IPS-NIHi7 (cell line): ENCODE results near the gene FBXO28.
A peak's percentile ranks its signal among the peaks of the same experiment; 100 is the strongest.

Experiments used
- DNase-seq: peaks from one replicate; pipeline ENCODE4 v3.0.0; 2012; ENCODE audit warnings: mixed read lengths; ENCODE audit errors: extremely low spot score

Gene FBXO28

DNA sequence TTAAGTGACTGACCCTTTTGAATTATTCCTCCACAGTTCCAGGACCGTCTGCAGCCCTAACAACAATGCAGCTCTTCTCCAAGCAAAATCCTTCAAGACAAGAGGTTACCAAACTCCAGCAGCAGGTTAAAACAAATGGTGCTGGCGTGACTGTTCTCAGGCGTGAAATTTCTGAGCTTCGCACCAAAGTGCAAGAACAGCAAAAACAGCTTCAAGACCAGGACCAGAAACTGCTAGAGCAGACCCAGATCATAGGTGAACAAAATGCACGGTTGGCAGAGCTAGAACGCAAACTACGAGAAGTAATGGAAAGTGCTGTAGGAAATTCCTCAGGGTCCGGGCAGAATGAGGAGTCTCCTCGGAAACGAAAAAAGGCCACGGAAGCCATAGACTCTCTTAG lies 43.4 kb downstream of the FBXO28 start:
- DNase-seq, result no peak

- DNase-seq, result no peak
Measured at GRCh38 chr1:224159541-224159940, 45.6 kb downstream of the FBXO28 start.

DNA sequence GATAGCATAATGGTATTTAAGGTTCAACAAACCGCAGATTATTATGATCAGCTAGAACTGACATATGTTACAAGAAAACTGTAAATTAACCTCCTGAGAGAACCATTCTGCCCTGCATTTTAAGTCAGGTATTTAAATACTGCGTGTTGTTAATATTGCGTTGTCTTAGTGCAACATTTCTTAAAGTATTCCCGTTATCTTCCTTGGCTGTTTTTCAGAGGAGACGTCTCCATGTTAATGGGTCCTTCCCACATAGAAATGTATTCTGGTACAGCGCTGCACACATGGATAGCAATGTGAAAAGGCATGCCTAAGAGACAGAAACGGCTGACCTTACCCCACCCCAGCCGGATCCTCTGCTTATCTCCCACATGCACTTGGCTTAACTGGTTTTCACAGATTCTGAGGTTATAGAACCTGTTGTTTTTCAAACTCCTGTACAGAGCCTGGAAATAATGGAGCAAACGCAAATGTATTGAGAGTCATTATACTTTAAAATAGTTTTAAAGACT lies 46.3 kb downstream of the FBXO28 start:
- no peak for DNase-seq

DNA sequence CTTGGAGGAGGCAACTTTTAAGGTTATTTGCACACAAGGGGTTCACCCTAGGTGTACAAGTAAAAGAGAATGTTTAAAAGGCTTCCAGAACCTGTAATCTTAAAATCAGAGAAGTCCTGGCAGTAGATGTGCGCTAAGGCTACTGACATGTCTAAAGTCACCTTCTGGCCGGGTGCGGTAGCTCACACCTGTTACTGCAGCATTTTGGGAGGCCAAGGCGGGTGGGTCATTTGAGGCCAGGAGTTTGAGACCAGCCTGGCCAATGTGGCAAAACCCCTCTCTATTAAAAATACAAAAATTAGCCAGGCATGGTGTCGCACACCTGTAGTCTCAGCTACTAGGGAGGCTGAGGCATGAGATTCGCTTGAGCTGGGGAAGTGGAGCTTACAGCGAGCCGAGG lies 48.9 kb downstream of the FBXO28 start:
- no peak for DNase-seq

GRCh38 chr1:224163311-224163710 lies 49.4 kb downstream of the FBXO28 start:
- no peak for DNase-seq

DNA sequence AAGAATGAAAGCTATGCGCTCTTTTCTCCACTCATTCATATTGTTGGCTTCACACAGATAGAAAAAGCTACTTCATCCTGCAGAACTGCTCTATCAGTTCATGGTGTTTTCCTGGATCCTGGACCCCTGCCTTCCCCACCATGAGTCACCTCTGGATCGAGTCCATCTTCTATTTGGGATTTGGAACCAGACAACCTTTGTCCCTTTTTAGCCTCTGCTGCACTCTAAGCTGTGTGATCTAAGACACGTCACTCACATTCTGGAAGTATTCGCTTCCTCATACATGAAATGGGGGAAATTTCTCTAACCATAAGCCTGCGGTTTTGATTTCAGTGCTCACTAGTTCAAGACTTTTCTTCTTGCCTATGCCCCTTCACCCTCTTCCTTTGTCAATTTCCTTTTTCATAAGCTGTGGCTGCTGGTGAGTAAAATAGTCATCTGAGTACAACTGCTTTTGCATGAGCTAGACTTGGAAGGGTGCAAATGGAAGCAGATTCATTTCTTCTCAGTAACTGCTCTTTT lies 55.0 kb downstream of the FBXO28 start:
- no peak for DNase-seq

DNA sequence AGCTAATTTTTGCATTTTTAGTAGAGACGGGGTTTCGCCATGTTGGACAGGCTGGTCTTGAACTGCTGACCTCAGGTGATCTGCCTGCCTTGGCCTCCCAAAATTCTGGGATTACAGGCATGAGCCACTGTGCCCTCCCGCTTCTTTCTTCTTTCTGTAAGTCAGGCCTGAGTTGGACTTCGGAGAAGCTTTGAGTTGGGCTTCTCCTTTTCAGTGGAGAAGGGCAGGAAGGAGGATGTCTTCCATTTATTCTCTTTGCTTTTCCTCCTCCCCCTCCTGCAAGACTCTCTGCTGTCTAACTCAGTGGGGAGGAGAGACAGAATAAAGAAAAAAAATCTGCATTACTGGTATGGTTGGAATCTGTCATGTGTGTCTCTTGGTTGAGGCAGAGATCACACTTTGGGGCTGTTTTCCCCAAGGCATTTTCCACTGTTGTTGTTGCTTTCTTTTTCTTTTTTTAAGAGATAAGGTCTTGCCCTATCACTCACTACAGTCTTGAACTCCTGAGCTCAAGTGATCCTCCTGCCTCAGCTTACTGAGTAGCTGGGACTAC lies 55.9 kb downstream of the FBXO28 start:
- no peak for DNase-seq

DNA sequence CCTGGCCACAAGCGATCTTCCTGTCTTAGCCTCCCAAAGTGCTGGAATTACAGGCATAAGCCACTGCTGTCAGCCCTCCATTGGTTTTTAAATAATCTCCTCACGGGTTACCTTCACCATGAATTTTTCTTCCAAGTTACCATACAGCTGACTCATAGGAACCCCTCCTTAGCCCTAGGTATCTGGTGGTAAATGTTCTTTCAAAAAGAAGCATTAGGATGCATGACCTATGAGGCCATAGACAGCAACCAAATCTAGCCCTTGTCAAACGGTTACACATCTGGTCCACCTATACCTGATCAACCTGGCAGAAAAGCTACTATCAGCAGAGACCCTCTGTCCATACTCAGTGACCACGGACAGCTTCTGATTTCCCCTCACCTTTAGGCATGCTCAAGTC lies 56.4 kb downstream of the FBXO28 start:
- DNase-seq, result no peak

DNA sequence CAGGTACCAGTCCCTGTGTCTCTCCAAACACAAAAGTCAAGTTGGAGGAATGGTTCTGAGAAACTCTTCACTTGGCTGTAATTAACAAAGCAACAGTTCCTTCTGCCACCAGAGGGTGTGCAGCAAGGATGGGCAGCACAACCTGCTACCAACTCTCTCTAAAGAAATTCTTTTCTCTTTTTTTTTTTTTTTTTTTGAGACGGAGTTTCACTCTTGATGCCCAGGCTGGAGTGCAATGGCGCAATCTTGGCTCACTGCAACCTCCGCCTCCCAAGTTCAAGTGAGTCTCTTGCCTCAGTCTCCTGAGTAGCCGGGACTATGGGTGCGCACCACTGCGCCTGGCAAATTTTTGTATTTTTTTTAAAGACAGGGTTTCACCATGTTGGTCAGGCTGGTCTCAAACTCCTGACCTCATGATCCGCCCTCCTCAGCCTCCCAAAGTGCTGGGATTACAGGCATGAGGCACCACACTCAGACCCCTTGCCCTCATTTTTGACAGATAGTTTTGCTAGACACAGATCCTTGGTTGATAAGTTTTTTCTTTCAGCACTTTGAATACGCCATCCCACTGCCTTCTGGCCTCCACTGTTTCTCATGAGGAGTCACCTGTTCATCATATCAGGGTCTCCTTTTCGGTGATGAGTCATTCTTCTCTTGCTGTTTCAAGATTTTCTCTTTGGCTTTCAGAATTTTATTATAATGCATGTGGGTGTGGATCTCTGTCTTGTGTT lies 57.0 kb downstream of the FBXO28 start:
- DNase-seq, result peak; percentile 38

GRCh38 chr1:224172229-224172628 lies 58.3 kb downstream of the FBXO28 start:
- no peak for DNase-seq

DNA sequence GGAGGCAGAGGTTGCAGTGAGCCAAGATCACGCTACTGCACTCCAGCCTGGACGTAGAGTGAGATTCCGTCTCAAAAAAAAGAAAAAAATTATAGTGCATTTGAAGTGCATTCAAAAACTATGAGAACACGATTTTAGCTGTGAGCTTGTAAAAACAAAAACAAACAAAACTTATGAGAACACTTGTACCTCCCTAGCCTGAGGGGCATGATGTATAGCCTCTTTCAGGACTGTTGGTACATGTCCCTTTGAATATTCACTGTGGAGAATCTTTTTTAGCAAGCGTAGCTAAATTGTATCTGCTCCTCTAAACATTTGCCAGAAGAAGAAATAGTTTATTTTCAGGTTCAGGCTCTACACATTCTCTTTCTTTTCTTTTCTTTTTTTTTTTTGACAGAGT lies 59.6 kb downstream of the FBXO28 start:
- no peak for DNase-seq

DNA sequence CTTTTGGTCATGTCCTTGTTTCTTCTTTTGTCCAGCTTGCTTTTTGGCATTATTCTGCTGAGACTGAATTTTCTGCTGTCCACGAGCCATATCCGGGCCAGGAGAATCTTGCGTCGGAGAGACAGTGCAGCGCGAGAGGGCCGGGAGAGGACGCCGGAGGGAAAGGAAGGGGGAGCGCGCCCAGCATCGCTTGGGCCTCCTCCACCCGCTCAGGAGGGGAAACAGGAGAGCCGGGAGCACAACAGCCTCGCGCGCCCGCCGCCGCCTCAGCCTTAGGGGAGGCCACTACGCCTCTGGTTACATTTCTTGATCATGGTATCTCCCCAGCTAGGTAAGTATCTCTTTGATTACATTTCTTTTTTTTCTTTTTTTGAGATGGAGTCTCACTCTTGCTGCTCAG lies 61.7 kb downstream of the FBXO28 start:
- no peak for DNase-seq

GRCh38 chr1:224177356-224177999 lies 63.6 kb downstream of the FBXO28 start:
- DNase-seq, result no peak

DNA sequence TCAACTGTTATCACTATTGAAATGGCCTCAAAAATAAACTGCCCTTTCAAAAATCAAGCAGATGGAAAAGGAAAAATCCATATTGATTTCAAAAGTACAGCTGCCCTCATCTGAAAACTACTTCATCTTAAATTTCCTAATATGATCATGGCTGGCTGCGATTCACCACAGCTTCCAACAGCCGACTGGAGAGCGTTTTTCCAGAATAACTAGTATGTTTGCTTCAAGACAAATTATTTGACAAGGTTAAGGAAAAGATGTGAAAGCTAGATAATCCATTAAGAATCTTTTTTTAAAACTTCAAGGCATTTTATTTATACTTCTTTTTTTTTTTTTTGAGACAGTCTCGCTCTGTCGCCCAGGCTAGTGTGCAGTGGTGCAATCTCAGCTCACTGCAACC lies 65.0 kb downstream of the FBXO28 start:
- no peak for DNase-seq

DNA sequence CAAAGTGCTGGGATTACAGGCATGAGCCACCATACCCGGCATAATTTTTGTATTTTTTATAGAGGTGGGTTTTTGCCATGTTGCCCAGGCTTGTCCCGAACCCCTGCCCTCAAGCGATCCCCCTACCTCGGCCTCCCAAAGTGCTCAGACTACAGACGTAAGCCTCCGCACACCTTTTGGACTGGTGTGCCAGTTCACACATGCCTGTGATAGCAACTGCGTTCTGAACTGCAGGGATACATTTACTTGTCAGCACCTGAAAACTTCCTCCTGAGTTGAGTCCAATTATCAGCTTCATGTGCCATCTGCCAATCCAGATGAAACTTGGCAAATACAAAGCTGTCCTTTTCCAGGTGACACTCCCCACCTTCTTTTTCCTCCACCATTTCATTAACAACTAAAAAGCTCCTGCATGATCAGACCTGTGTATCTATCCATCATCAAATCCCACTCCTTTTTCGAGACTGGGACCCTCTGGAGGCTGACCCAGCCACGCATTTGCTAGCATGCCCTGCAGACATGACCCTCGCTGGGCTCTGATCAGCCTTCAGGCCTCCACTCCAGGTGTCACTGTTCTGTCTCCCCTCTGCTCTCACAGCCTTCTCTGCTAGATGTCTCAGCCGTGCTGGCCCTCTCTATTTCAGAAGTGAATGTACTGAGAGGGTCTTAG lies 67.0 kb downstream of the FBXO28 start:
- no peak for DNase-seq

DNA sequence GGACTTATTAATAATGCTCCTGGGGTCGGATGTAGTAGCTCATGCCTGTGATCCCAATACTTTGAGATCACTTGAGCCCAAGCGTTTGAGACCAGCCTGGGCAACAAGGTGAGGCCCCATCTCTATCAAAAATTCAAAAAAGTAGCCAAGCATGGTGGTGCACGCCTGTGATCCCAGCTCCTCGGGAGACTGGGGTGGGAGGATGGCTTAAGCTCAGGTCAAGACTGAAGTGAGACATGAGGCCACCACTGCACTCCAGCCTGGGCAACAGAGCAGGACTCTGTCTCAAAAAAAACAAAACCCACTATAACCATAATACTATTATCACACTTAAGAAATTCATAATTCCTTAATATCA lies 67.5 kb downstream of the FBXO28 start:
- no peak for DNase-seq

DNA sequence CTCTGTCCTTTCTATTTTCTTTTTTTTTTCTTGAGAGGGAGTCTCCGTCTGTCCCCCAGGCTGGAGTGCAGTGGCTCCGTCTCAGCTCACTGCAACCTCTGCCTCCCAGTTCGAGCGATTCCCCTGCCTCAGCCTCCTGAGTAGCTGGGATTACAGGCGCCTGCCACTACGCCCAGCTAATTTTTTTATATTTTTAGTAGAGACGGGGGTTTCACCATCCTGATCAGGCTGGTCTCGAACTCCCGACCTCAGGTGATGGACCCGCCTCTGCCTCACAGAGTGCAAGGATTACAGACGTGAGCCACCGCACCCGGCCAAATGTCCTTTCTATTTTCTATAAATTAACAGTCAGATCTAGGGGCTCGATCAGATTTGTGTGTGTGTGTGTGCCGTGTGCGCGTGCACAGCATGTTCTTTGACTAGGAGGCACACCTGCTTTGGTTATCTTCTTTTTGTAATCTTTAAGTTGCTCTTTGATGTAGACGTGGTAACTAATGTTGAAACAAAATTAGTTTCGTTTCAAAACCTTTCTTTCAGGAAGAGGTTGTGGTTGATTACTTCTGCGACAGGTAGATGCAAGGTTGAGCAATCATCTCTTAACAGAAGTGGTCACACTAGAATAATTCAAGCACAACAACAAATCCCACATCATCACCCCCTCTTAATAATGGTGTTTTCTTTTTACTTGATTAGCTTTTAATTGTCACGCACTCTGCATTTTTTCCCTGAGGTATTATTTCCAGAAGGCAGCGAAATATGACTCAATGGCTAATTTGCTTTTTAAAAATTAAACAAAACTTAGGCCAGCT lies 68.3 kb downstream of the FBXO28 start:
- DNase-seq, result no peak

DNA sequence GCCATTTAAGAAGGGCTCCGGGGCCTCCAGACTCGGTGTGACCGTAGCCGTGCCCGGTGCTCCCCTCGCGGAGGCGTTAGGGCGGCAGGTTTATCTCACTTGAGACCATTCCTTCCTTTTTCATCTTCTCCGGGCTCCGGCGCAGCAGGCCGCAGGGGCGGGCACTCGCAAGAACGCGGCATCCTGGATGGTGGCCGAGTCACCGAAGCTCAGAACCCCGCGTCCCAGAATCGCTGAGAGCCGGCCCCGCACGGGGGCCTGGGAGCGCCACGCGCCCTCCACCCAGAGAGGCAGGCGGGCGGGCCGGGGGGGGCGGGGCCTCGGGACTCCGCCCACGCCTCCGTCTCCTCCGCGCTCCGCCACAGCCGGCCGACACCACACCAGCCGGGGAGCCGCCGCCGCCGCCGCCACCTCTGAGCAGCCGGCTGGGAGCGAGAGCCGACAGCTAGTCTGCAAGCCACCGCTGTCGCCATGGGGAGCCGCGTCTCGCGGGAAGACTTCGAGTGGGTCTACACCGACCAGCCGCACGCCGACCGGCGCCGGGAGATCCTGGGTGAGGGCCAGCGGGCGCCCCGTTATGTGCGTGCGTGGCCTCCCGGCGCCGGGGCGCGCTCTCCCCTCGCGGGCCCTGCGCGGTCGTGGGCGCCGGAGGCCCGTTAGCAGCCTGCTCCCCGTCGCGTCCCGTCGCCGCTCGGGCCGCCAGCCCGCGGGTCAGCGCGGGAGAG lies 69.1 kb downstream of the FBXO28 start, which contains the start of gene DEGS1:
TSS of gene DEGS1 (plus strand) at position 375 of the 725 bp plus-strand sequence. CDS start at position 472, 97 bp downstream.
- DNase-seq, result peak; percentile 98

GRCh38 chr1:224183591-224184312 lies 69.8 kb downstream of the FBXO28 start:
- peak; percentile 52 for DNase-seq

- DNase-seq, result no peak
Measured at GRCh38 chr1:224185208-224185607, 71.3 kb downstream of the FBXO28 start.
